Activated CD8-positive, alpha-beta memory T cell treated with anti-CD3 and anti-CD28 coated beads for 48 hours (primary cell): ENCODE results near the gene DOCK1.
"Not testable (repeated sequence)": the region's sequence is repeated elsewhere in the genome, so short reads cannot be mapped to it uniquely, and the experiment has no call there.

ENCODE experiments used
- DNase-seq, 3 experiments: peaks; one replicate each; pipeline ENCODE4 v3.0.0-alpha.2; 2020; ENCODE audit warnings: low read depth in 2 of 3, low spot score in 2 of 3

The DOCK1 gene

GRCh38 chr10:127302343-127302742 lies 397.1 kb downstream of the DOCK1 start:
- no peak for DNase-seq

- no peak for DNase-seq
Measured at GRCh38 chr10:127303105-127303504, 397.9 kb downstream of the DOCK1 start.

- no peak for DNase-seq
Measured at GRCh38 chr10:127303746-127304145, 398.5 kb downstream of the DOCK1 start.

DNA sequence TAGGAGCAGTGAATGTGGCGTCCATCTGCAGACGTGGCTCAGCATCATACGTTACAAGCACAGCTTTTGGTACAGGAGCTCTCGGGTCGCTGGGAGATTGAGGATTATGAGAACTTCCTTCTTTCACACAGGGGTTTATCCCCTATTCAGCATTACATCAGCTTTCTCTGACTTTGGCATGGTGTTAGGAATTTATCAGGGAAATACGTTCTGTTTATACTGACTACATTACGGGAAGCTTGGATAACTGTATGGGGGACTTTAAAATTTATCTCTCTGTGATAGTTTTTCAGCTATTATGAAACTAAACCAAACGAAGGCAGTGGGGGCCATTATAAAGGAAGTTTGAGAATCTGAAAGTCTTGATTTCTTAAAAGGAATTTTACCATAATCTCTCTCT lies 401.3 kb downstream of the DOCK1 start:
- no peak for DNase-seq

DNA sequence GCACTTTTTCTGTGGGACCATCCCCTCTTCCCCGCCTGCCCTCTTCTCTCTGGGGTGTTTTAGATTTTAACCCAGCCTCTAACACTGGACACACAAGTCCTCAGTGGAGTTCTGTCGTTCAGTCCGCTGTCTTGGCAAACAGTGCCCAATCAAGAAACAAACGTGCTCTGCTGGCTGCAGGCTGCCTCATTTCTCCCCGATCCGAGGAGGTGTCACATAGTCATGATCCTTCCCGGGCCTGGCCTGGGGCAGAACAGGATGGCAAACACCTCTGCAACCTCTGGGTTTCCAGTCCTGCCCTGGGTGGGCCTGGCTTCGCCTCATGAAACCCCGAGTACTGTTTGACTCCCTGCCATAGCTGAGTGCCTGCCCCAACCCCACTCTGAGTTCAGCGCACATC lies 402.1 kb downstream of the DOCK1 start:
- DNase-seq = no peak

GRCh38 chr10:127308031-127308430 lies 402.8 kb downstream of the DOCK1 start:
- no peak for DNase-seq

DNA sequence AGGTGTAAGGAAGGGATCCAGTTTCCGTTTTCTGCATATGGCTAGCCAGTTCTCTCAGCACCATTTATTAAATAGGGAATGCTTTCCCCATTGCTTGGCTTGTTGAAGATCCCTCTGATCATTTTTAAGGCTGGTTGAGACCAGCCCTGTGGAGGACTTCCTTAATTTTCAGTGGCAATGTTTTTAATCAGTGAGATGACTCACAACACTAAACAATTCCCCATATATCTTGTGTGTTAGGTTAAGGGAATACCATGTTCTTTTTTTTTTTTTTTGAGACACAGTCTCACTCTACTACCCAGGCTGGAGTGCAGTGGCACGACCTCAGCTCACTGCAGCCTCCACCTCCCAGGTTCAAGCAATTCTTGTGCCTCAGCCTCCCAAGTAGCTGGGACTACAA lies 404.4 kb downstream of the DOCK1 start:
- DNase-seq = not testable (repeated sequence)

- DNase-seq = no peak
Measured at GRCh38 chr10:127310430-127310829, 405.2 kb downstream of the DOCK1 start.

- DNase-seq = no peak
Measured at GRCh38 chr10:127310923-127311322, 405.7 kb downstream of the DOCK1 start.

GRCh38 chr10:127313996-127314700 lies 408.9 kb downstream of the DOCK1 start:
- no peak for DNase-seq

DNA sequence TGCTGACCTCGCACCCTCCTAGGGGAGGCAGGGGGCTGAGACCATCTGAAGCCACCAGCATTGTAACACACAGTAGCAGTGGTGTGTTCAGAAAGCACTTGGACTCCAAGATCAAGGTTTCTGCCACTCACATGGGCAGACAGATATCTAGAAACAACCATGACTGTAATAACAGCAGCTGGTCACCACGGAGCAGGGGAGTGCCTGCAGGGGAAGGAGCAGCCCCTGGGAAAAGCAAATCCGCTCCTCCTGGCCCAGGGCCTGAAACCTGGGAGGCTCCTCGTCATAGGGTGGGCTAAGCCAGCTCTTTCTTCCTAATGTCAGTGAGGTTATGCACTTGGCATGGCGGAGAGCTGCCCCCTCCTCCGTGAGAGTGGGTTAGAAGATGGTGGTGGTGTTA lies 409.6 kb downstream of the DOCK1 start:
- DNase-seq = no peak

DNA sequence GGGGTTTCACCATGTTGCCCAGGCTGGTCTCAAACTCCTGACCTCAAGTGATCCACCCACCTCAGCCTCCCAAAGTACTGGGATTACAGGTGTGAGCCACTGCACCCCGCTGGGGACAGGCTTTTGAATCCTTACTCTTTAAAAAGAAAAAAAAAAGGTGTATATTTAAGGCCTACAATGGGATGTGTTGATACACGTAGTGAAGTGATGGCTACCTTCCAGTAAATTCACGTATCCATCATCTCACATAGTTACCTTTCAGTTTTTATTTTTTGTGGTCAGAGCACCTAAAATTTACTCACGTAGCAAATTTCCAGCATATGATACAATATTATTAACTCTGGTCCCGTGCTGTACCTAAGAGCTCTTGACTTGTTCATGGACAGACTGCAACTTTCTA lies 410.7 kb downstream of the DOCK1 start:
- no peak for DNase-seq

- no peak for DNase-seq
Measured at GRCh38 chr10:127318396-127318795, 413.2 kb downstream of the DOCK1 start.

DNA sequence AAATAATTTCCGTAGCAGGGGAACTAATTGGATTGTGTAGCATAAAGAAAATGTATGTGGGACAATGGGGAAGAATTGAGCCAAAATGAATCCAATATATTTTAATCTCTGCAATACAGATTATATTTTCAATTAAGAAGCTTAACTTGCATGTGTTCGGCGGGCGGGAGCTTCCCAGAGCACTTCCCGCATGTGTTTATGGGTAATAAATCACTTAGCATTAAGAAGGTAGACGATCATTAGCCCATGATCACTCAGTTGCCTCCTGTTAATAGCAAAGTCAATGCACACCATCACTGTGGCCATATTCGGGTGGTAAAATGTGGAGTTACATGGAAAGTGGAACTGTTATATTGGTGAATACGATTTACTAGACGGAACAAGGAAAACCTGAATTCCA lies 414.0 kb downstream of the DOCK1 start:
- DNase-seq = no peak

GRCh38 chr10:127319691-127320090 lies 414.5 kb downstream of the DOCK1 start:
- DNase-seq = no peak

- no peak for DNase-seq
Measured at GRCh38 chr10:127320176-127320575, 414.9 kb downstream of the DOCK1 start.

GRCh38 chr10:127322286-127322685 lies 417.1 kb downstream of the DOCK1 start:
- DNase-seq = no peak

DNA sequence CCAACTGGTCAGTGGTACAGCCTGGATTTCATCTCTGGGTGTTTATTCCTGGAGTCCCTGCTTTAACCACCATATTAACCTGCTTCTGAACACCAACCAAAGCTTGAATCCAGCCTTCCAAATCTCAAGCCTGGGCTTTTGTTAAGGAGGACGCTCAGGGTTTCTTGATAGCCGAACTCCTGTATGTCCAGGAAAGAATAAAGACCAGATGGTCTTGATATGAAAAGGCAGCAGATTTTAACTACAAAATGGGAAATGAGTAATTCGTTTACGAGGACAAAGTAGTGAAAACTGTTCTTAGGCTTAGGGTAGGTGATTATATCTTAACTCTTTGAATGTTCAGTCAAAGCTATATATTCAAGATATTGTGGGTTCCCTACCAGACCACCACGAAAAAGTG lies 420.3 kb downstream of the DOCK1 start:
- DNase-seq = no peak

GRCh38 chr10:127326883-127327282 lies 421.7 kb downstream of the DOCK1 start:
- no peak for DNase-seq

DNA sequence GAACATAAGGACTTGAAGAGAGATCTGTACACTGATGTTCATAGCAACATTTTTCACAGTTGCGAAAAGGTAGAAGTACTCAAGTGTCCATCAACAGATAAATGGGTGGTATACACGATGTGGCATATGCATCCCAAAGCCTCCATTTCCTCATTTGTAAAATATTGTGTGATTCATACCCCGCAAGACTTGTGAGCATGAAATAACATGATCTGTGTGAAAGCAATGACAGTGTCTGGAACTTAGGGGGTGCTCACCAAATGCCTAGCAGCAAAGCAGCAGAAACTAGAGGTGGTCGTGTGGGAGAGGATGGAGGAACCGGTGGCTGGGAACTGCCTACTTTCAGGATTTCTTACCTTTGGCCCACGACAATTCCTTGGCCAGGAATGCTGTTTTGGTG lies 426.5 kb downstream of the DOCK1 start:
- no peak for DNase-seq

DNA sequence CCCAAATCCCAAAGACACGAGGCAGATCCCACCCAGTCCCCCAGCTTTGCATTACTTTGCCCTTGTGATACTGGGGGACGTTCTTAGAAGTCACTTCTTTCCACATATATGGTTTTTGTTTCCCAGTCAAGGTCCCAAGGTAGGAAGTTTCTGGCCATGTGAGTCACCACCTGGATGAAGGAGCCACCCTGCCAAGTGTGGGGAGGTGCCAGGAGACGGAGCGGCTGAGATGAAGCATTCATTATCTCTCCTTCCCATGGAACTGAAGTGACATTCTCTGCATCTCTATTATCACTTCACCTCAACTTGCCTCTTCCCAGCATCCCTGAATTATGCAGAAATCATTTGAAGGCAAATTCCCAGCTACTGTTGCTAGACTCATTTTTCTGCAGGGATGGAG lies 427.4 kb downstream of the DOCK1 start:
- DNase-seq = no peak

- no peak for DNase-seq
Measured at GRCh38 chr10:127337801-127338200, 432.6 kb downstream of the DOCK1 start.

DNA sequence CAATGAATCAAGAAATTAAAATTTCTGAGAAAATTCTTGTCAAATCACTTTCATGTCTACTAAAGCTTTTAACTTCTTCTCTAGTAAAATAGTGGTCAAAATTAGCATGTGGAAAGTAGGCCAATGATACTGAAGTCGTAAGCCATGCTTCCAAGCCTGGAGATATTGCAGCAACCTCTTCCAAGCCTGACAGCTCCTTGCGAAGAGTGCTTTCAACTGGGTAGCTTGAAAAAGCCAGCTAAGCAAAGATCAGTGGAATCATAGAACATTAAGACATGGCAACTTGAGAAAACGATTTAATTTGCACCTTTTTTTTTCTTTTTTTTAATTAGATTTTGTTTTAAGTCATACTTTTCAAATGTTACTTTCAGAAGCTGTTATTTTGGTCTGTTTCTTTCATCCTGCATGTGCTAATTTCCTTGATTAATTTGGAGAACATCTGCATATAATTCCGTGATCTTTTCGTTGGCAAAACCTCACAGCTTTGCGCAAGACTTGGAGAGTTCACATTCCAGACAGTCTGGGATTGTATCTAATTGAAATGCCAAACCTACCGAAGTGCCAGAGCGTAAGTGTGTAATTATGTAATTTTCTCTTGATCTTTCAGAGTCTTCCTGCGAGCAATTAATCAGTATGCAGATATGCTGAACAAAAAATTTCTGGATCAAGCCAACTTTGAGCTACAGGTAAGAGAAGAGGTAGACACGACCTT lies 433.3 kb downstream of the DOCK1 start:
- no peak for DNase-seq
